IMR-90 (cell line): ENCODE data around the gene MLX. TPM values are rescaled to one million over a fixed set of nuclear protein-coding genes. Genes with fewer than 3 reads are reported as not detected.

Experiments used
- ATAC-seq: fragments of 200-7000 bp; cut with Tn5 transposase; 2 replicates; pipeline ENCODE4 v1.9.1; 2020; ENCODE audit warnings: low read depth, mild to moderate bottlenecking, moderate library complexity
- BruUV-seq: library from RNA; stranded (reverse); fragments of 400-500 nt; replicated peaks from 2 replicates; lab custom pipeline; 2021; lab: Mats Ljungman, UMichigan
- CTCF ChIA-PET: fragments of 300-600 bp; formaldehyde crosslinking; extraction: SDS; loops from one replicate; lab custom pipeline; 2021; ENCODE audit warnings: antibody characterized with exemption; lab: Yijun Ruan, JAX
- POLR2A ChIA-PET: fragments of 300-600 bp; sonication (Branson Sonifier 250); formaldehyde crosslinking; loops from one replicate; lab custom pipeline; 2022; ENCODE audit warnings: antibody characterized with exemption; ENCODE audit not compliant: unreplicated experiment; lab: Charles Lee
- DNase-seq: peaks from one replicate; pipeline ENCODE4 v3.0.0; 2013
- H2AFZ ChIP-seq: replicated peaks from 2 replicates; pipeline ENCODE3; 2013; ENCODE audit warnings: low read length, mild to moderate bottlenecking; ENCODE audit not compliant: poor library complexity
- H2AK5ac ChIP-seq: 2 replicates; pipeline ENCODE4 v1.6.1; 2013; ENCODE audit warnings: low read depth, low read length, inconsistent platforms
- H2AK9ac ChIP-seq: replicated peaks from 2 replicates; pipeline ENCODE3; 2013; ENCODE audit warnings: mild to moderate bottlenecking, low read depth, low read length, moderate library complexity; ENCODE audit not compliant: poor library complexity
- H2BK120ac ChIP-seq: 2 replicates; pipeline ENCODE4 v1.6.1; 2013; ENCODE audit warnings: low read depth, low read length, inconsistent platforms
- H2BK15ac ChIP-seq: 3 replicates; pipeline ENCODE4 v1.6.1; 2013; ENCODE audit warnings: low read depth, low read length, inconsistent platforms
- H2BK20ac ChIP-seq: 2 replicates; pipeline ENCODE4 v1.6.1; 2013; ENCODE audit warnings: low read depth, mild to moderate bottlenecking, inconsistent platforms, low read length, moderate library complexity
- H2BK5ac ChIP-seq: 2 replicates; pipeline ENCODE4 v1.6.1; 2013; ENCODE audit warnings: mild to moderate bottlenecking, low read depth, low read length, inconsistent platforms; ENCODE audit not compliant: poor library complexity, severe bottlenecking
- H3K14ac ChIP-seq: replicated peaks from 2 replicates; pipeline ENCODE4 v1.6.1; 2013; ENCODE audit warnings: low read depth, low read length, inconsistent platforms
- H3K18ac ChIP-seq: 2 replicates; pipeline ENCODE4 v1.6.1; 2013; ENCODE audit warnings: low read depth, low read length, control low read depth
- H3K23ac ChIP-seq: 2 replicates; pipeline ENCODE4 v1.6.1; 2013; ENCODE audit warnings: low read depth, low read length, inconsistent platforms
- H3K27ac ChIP-seq: 2 replicates; pipeline ENCODE4 v1.5.1; 2013; ENCODE audit warnings: mild to moderate bottlenecking, control low read depth, low read length; ENCODE audit not compliant: insufficient read depth
- H3K27me3 ChIP-seq: 2 replicates; pipeline ENCODE4 v1.6.1; 2013; ENCODE audit warnings: low read length; ENCODE audit not compliant: control insufficient read depth, insufficient read depth
- H3K36me3 ChIP-seq: 2 replicates; pipeline ENCODE4 v1.6.1; 2013; ENCODE audit warnings: low read length, mixed read lengths; ENCODE audit not compliant: control insufficient read depth, insufficient read depth
- H3K4ac ChIP-seq: 2 replicates; pipeline ENCODE4 v1.6.1; 2013; ENCODE audit warnings: low read depth, low read length, inconsistent platforms
- H3K4me1 ChIP-seq: 2 replicates; pipeline ENCODE4 v1.6.1; 2013; ENCODE audit warnings: low read length, mixed read lengths; ENCODE audit not compliant: control insufficient read depth, insufficient read depth
- H3K4me2 ChIP-seq: 2 replicates; pipeline ENCODE4 v1.6.1; 2013; ENCODE audit warnings: low read depth, mild to moderate bottlenecking, control low read depth, low read length, moderate library complexity
- H3K4me3 ChIP-seq: 2 replicates; pipeline ENCODE4 v1.5.1; 2013; ENCODE audit warnings: low read depth, mild to moderate bottlenecking, control low read depth, low read length, moderate library complexity; ENCODE audit not compliant: insufficient read depth
- H3K56ac ChIP-seq: 2 replicates; pipeline ENCODE4 v1.6.1; 2013; ENCODE audit warnings: low read length, inconsistent platforms; ENCODE audit not compliant: insufficient read depth; ENCODE audit errors: extremely low read depth
- H3K79me1 ChIP-seq, 2 experiments: 2 replicates each; pipeline ENCODE4 v1.6.1; 2013; ENCODE audit warnings: low read length in 2 of 2, inconsistent platforms in 1 of 2, low read depth in 1 of 2
- H3K9ac ChIP-seq: 2 replicates; pipeline ENCODE4 v1.6.1; 2013; ENCODE audit warnings: low read depth, low read length, control low read depth
- H3K9me1 ChIP-seq: 2 replicates; pipeline ENCODE4 v1.6.1; 2013; ENCODE audit warnings: low read length, inconsistent platforms; ENCODE audit not compliant: insufficient read depth
- H3K9me3 ChIP-seq: 2 replicates; pipeline ENCODE4 v1.6.1; 2013; ENCODE audit warnings: low read length; ENCODE audit not compliant: control insufficient read depth, insufficient read depth
- H4K20me1 ChIP-seq: 2 replicates; pipeline ENCODE4 v1.6.1; 2013; ENCODE audit warnings: low read length, inconsistent platforms; ENCODE audit not compliant: insufficient read depth
- H4K5ac ChIP-seq: 2 replicates; pipeline ENCODE4 v1.6.1; 2013; ENCODE audit warnings: mild to moderate bottlenecking, low read depth, low read length, control low read depth
- H4K8ac ChIP-seq, 2 experiments: 2 replicates each; pipeline ENCODE4 v1.6.1; 2013; ENCODE audit warnings: low read depth in 2 of 2, low read length in 2 of 2, control low read depth in 1 of 2, inconsistent platforms in 1 of 2
- H4K91ac ChIP-seq: 2 replicates; pipeline ENCODE4 v1.6.1; 2013; ENCODE audit warnings: low read depth, low read length, inconsistent platforms; ENCODE audit not compliant: insufficient read depth
- CEBPB ChIP-seq: IDR thresholded peaks from 2 replicates; pipeline ENCODE4 v1.6.1; 2012; ENCODE audit warnings: low read depth, low read length, improper control_type of control experiment
- CHD1 ChIP-seq: IDR thresholded peaks from 2 replicates; pipeline ENCODE4 v1.6.1; 2012; ENCODE audit warnings: low read depth, low read length, improper control_type of control experiment
- FOS ChIP-seq: fragments of 150-350 bp; IDR thresholded peaks from 2 replicates; pipeline ENCODE4 v1.6.1; 2016; ENCODE audit warnings: low read depth, low read length
- MAFK ChIP-seq: IDR thresholded peaks from 2 replicates; pipeline ENCODE4 v1.6.1; 2012; ENCODE audit warnings: low read depth, low read length, improper control_type of control experiment
- MAZ ChIP-seq: IDR thresholded peaks from 2 replicates; pipeline ENCODE4 v1.6.1; 2012; ENCODE audit warnings: low read depth, mild to moderate bottlenecking, low read length, improper control_type of control experiment, moderate library complexity, borderline replicate concordance
- MXI1 ChIP-seq: IDR thresholded peaks from 2 replicates; pipeline ENCODE4 v1.6.1; 2012; ENCODE audit warnings: low read depth, mild to moderate bottlenecking, low read length, moderate library complexity, borderline replicate concordance
- NFE2L2 ChIP-seq: fragments of 150-350 bp; IDR thresholded peaks from 2 replicates; pipeline ENCODE4 v1.6.1; 2016; ENCODE audit warnings: low read depth, mild to moderate bottlenecking, low read length
- POLR2A ChIP-seq: IDR thresholded peaks from 2 replicates; pipeline ENCODE4 v1.6.1; 2012; ENCODE audit warnings: mild to moderate bottlenecking, low read depth, low read length
- RAD21 ChIP-seq: IDR thresholded peaks from 2 replicates; pipeline ENCODE4 v1.6.1; 2012; ENCODE audit warnings: low read length, improper control_type of control experiment
- RCOR1 ChIP-seq: IDR thresholded peaks from 2 replicates; pipeline ENCODE4 v1.6.1; 2012; ENCODE audit warnings: mild to moderate bottlenecking, low read length, improper control_type of control experiment; ENCODE audit not compliant: insufficient replicate concordance
- RFX5 ChIP-seq: IDR thresholded peaks from 2 replicates; pipeline ENCODE4 v1.8.0; 2012; ENCODE audit warnings: low read depth, mild to moderate bottlenecking, low read length, moderate library complexity
- SMC3 ChIP-seq: fragments of 150-350 bp; IDR thresholded peaks from 2 replicates; pipeline ENCODE4 v1.6.1; 2016; ENCODE audit warnings: low read depth, mild to moderate bottlenecking, antibody characterized with exemption, low read length, moderate library complexity
- WGBS, 2 experiments: methylation state at CpG; one replicate each; pipeline versions ENCODE4 v1.1.5 to v1.1.7; 2013; ENCODE audit warnings: missing lambda C conversion rate in 2 of 2; ENCODE audit not compliant: insufficient read length in 1 of 2; ENCODE audit errors: extremely low coverage in 2 of 2; 5-methylcytosine and 5-hydroxymethylcytosine counted together
- dilution Hi-C: fragments of 300-500 bp; cut with HindIII; formaldehyde crosslinking; loops from one replicate; pipeline ENCODE4 v1.14.3; 2018; ENCODE audit warnings: low sequenced_read_pairs; ENCODE audit not compliant: unreplicated experiment
- in situ Hi-C: fragments of 300-500 bp; cut with MboI; formaldehyde crosslinking; loops from 3 replicates; pipeline ENCODE4 v1.14.3; 2019; ENCODE audit warnings: low sequenced_read_pairs, inconsistent platforms, mixed read lengths
- intact Hi-C: fragments of 100-400 bp; cut with micrococcal nuclease; formaldehyde crosslinking; loops from 2 replicates; pipeline ENCODE4 v1.10.0; 2022
- polyA plus RNA-seq, 3 experiments: library from polyadenylated mRNA; depleted of rRNA; stranded (reverse); fragments of >200 nt; gene quantifications; 2 replicates each; pipeline ENCODE4 v1.2.3, GENCODE V29; 2012; ENCODE audit warnings: low replicate concordance in 1 of 3
- total RNA-seq: library from RNA; depleted of rRNA; stranded (reverse); fragments of >200 nt; gene quantifications from 2 replicates; pipeline ENCODE4 v1.2.3, GENCODE V29; 2012
- TF ChIP-seq, protein P1 (sequence below): fragments of 150-350 bp; IDR thresholded peaks from 2 replicates; pipeline ENCODE4 v1.6.1; 2017; ENCODE audit warnings: mild to moderate bottlenecking, antibody characterized with exemption, low read length, low read depth
- TF ChIP-seq, protein P2 (sequence below): fragments of 150-350 bp; IDR thresholded peaks from 2 replicates; pipeline ENCODE4 v1.6.1; 2016; ENCODE audit warnings: low read depth, mild to moderate bottlenecking, low read length, moderate library complexity, borderline replicate concordance

The MLX gene
- total and polyA plus RNA-seq, 2 of the 4 experiments (the other 2 are of a cell fraction): 37.8 to 45.6 TPM

DNA sequence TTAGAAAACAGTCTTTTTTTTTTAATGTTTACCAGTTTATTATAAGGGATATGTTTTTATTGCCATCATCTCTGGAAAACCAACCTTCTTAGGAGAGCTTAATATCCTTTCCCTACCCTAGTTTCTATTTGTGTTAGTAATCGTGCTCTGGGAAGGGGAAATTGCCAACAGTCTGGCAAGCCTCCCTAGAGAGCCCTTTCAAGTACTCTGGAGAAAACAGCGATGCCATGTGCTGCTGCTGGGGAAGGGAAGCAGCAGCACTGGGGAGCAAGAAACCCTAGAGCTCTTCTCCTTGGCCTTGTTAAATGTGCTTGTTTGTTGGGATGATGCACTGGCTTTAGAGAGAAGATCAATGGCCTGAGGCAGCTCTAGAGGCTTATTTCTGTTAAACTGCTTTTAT is 32.0 kb downstream of the MLX start:
- no peak overlapping the region for H2BK15ac ChIP-seq
- H3K9ac ChIP-seq: no peak overlapping the region
- no peak overlapping the region for H3K4me2 ChIP-seq
- TF ChIP-seq, protein P1, sequence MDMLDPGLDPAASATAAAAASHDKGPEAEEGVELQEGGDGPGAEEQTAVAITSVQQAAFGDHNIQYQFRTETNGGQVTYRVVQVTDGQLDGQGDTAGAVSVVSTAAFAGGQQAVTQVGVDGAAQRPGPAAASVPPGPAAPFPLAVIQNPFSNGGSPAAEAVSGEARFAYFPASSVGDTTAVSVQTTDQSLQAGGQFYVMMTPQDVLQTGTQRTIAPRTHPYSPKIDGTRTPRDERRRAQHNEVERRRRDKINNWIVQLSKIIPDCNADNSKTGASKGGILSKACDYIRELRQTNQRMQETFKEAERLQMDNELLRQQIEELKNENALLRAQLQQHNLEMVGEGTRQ: no peak
- TF ChIP-seq, protein P2, sequence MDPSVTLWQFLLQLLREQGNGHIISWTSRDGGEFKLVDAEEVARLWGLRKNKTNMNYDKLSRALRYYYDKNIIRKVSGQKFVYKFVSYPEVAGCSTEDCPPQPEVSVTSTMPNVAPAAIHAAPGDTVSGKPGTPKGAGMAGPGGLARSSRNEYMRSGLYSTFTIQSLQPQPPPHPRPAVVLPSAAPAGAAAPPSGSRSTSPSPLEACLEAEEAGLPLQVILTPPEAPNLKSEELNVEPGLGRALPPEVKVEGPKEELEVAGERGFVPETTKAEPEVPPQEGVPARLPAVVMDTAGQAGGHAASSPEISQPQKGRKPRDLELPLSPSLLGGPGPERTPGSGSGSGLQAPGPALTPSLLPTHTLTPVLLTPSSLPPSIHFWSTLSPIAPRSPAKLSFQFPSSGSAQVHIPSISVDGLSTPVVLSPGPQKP: no peak
- TF ChIP-seq RFX5 (no peak), FOS (no peak), MXI1 (no peak), RAD21 (no peak), RCOR1 (no peak), MAZ (no peak), CEBPB (no peak), CHD1 (no peak), POLR2A (no peak), SMC3 (no peak), NFE2L2 (no peak), MAFK (no peak)
- no peak overlapping the region for H2AFZ ChIP-seq
- no CpG with 5 or more reads among the region's 2 CpGs for WGBS, 2 experiments
- peaks cover 14 to 63% of the 10 kb centered on the region in 2 experiments for H3K79me1 ChIP-seq
- H3K9me3 ChIP-seq: no peaks in the 10 kb centered on the region
- no peak overlapping the region for H3K18ac ChIP-seq
- intact Hi-C loops: no loop called here
- H3K14ac ChIP-seq: no peak overlapping the region
- no peak for ATAC-seq
- no peak overlapping the region for H3K27ac ChIP-seq
- H3K4ac ChIP-seq: no peak overlapping the region
- dilution Hi-C loops: no loop called here
- no peak overlapping the region for H4K8ac ChIP-seq
- BruUV-seq: no TSS peak
- no peak overlapping the region for H3K56ac ChIP-seq
- no peak overlapping the region for H3K4me3 ChIP-seq
- peaks cover 36% of the 10 kb centered on the region for H4K20me1 ChIP-seq
- no peaks in the 10 kb centered on the region for H3K4me1 ChIP-seq
- ChIA-PET CTCF (no interaction called here), POLR2A (interaction anchor here (0.6 kb wide), 1 partner anchor 46 kb away, joined by 7 read pairs; no protein-coding TSS in a partner anchor)
- H3K27me3 ChIP-seq: no peaks in the 10 kb centered on the region
- H4K5ac ChIP-seq: no peak overlapping the region
- H2BK20ac ChIP-seq: no peak overlapping the region
- no peak overlapping the region for H2BK120ac ChIP-seq
- in situ Hi-C loops: no loop called here
- no peak overlapping the region for H2BK5ac ChIP-seq
- no peaks in the 10 kb centered on the region; the same call in 1 of the 2 replicates for H3K9me1 ChIP-seq
- no peak overlapping the region for H3K23ac ChIP-seq
- H2AK9ac ChIP-seq: no peak overlapping the region
- H2AK5ac ChIP-seq: no peak overlapping the region
- H3K36me3 ChIP-seq: peaks cover 8% of the 10 kb centered on the region
- H4K91ac ChIP-seq: no peak overlapping the region
- DNase-seq: no peak
